ENCODE results near the gene AKT1. TPM values are rescaled to one million over a fixed set of nuclear protein-coding genes. Genes with fewer than 3 reads are reported as not detected.

Gene AKT1
- total RNA-seq, 1 experiment from 2014 or later: 224 TPM

- no peak for DNase-seq (ENCODE audit: low spot score)
- in situ Hi-C loops (cut with HindIII; ENCODE audit: low sequenced_read_pairs): no loop called here
Measured at GRCh38 chr14:104721505-104722431, 73.8 kb downstream of the AKT1 start.

Other genes with a start within 250 kb of the AKT1 start
- not detected in 2 replicates for gene C14orf180, start 216.0 kb downstream of the AKT1 start, total RNA-seq (2014; rRNA removed; shearing (Covaris generic))
- gene TMEM179, start 191.0 kb downstream of the AKT1 start, total RNA-seq (2014; rRNA removed; shearing (Covaris generic)): not detected in 2 replicates
- 30.3 and 31.3 TPM in 2 replicates for gene INF2, start 106.1 kb downstream of the AKT1 start, total RNA-seq (2014; rRNA removed; shearing (Covaris generic))
- 18.3 and 19.5 TPM in 2 replicates for gene ADSS1, start 71.5 kb downstream of the AKT1 start, total RNA-seq (2014; rRNA removed; shearing (Covaris generic))
- gene SIVA1, start 42.6 kb downstream of the AKT1 start, total RNA-seq (2014; rRNA removed; shearing (Covaris generic)): 207 and 294 TPM in 2 replicates
- gene ZBTB42, start 5.4 kb upstream of the AKT1 start, total RNA-seq (2014; rRNA removed; shearing (Covaris generic)): 14.3 and 25.3 TPM in 2 replicates
- 10.6 and 14.4 TPM in 2 replicates for gene CEP170B, start 69.5 kb upstream of the AKT1 start, total RNA-seq (2014; rRNA removed; shearing (Covaris generic))
- gene PLD4, start 129.1 kb upstream of the AKT1 start, total RNA-seq (2014; rRNA removed; shearing (Covaris generic)): not detected in 2 replicates
- gene AHNAK2, start 182.6 kb upstream of the AKT1 start, total RNA-seq (2014; rRNA removed; shearing (Covaris generic)): 17.0 and 31.1 TPM in 2 replicates
- 10.5 and 18.0 TPM in 2 replicates for gene CLBA1, start 190.0 kb upstream of the AKT1 start, total RNA-seq (2014; rRNA removed; shearing (Covaris generic))
- 69.8 and 83.1 TPM in 2 replicates for gene CDCA4, start 225.3 kb upstream of the AKT1 start, total RNA-seq (2014; rRNA removed; shearing (Covaris generic))

Measured in G401 (cell line).